EH (cell line): ENCODE data around the gene LTN1.

Source experiments
- DNase-seq: peaks from one replicate; pipeline ENCODE4 v3.0.0-alpha.2; 2015; ENCODE audit warnings: low read depth

LTN1 gene

DNA sequence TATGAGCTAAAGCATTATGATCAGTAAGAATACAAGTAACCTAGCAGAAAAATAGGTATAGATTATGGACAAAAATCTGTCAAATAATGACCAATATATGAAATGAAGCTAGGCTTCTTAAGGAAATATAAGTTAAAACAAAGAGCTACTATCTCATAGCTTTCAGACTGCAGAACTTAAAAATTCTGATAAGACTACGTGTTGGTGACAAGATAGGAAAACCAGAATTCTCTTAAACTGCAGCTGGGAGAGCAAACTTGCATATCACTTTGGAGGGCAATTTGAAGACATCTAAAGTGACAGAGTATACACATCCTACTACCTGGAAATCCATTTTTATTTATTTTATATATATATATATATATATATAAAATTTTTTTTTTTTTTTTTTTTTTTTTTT is 65.5 kb downstream of the LTN1 start:
- no peak for DNase-seq

DNA sequence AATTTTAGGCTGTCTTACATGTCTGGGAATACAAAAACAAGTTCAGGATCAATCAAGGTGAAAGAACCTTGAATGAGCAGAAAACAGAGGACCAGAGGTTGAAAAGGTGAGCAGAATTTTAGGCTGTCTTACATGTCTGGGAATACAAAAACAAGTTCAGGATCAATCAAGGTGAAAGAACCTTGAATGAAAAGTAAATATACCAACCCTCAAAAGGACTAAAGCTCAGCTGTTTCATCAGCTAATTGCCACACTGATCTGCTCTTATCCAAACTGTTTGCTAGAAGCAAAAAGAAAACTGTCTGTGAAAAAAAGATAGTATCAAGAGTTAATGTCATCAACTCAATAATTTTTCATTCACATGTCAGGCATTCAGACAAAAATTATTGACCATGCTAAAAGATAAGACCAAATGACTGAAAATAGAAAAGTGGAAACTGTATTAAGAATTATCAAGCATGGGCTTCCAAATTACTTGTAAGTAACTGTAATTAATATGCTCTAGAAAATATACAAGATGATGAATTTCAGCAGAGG is 69.2 kb downstream of the LTN1 start:
- DNase-seq: no peak

DNA sequence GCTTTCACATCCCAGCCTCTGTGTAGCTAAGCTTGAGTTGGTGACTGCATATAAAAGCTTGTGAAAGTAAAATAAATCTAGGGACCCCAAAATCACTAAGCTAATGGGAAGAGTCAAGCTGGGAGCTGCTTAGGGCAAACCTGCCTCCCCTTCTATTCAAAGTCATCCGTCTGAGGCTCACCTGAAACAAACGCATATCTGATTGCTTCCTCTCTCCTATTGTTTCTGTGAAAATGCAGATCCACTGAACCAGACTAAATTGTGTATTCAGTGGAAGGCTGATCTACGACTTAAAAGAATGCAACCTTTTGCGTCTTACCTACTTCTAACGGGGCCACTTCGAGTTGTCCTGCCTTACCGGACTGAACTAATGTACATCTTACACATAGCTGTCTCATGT is 70.3 kb downstream of the LTN1 start:
- DNase-seq: no peak

DNA sequence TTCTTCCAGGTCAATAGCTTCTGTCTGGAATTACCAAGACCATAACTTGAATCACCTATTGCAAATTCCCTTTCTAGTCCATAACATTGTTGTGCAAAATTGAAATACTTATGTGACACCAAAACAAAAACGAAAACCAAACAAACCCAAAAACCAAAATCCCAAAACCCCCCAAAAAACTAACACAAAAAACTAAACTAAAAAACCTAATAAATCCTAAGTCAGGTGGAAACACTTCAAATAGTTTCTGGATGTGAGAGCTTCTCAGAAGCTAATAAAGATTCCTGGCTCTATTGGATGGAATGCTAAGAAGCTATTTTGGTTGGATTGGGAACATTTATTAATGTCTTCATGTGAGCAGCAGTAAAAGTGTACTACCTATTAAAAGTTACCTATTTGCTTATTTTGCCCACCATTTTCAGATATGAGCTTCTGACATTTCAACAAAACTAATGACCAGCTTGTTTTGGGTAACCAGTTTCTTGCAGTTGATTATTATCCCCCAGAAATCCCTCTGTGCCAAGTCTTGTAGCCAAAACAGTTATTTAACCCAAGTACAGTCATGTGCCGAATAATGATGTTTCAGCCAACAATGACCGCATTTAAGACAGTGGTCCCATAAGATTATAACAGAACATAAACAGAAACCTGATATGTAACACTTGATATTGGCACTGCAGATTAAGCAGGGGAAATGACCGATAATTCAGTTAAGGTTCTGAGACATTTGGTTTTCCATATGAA is 76.4 kb downstream of the LTN1 start:
- DNase-seq: no peak

DNA sequence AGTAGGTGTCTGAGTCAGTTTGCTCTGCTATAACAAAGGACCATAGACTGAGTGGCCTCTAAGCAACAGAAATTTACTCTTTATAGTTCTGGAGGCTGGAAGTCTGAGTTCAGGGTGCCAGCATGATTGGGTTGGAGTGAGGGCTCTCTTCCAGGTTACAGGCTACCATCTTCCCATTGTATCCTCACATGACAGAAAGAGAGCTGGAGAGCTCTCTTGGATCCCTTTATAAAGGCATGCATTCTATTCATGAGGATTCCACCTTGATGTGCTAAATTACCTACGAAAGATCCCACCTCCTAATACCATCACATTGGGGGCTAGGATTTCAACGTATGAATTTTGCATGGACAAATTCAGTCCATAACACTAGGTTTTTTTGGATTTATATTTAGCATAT is 79.6 kb downstream of the LTN1 start:
- DNase-seq: no peak

DNA sequence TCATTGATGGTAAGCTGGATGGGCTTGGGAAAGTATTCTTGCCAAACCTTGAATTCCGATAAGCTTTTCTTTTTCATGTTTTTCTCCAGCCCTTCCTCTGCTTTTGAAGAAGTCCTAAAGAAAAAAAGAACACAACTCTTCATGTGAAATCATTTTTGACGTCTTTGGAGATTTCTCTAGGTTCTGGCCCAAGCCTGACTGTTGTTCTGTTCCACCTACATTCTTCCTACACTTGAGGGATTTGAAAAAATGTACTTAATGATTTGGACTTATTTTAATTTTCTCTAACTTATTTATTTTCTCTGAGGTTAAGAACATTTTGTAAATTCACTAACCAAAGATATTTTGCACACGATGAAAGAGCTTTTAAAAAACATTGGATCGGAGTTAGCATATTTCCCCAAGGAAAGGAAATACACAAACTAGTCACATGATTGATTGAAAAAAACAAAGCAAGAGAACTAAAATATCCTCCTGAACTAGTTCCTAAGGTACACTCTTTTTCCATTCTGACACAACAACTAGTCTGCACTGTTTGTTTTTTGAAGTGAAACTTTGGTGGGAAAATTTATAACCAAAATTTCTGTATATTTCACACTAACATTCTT is 82.3 kb downstream of the LTN1 start:
- no peak for DNase-seq

DNA sequence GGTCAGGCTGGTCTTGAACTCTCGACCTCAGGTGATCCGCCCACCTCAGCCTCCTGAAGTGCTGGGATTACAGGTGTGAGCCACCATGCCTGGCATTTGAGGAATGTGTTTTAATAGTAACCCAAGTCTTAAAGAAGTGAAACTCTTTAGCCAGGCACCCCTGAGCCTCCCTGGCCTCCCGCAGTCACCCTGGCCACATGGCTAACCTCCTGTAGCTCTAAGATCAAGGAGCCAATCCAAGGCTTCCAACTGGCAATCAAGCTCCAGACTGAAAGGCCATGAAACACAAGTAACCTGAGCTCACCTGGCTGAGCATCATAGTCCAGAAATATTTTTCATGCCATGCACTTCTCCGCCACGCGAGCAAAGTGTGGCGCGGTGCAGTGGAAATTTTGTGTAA is 84.3 kb downstream of the LTN1 start:
- DNase-seq: no peak

DNA sequence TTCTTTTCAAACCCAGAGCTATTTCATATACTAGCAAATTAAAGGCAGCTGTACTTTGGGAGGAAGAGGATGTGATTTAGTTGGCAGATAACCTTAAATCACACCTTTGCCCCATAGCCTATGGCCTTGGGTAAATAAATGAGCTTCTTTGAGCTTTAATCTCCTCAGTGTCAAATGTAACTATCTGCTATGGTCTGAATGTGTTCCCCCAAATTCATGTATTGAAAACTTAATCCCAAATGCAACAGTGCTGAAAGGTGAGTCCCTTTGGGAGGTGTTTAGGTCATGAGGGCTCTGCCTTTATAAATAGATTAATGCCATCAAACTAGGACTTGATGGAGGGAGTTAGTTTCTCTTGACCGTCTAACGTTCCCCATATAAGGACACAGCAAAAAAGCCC is 85.8 kb downstream of the LTN1 start:
- no peak for DNase-seq

DNA sequence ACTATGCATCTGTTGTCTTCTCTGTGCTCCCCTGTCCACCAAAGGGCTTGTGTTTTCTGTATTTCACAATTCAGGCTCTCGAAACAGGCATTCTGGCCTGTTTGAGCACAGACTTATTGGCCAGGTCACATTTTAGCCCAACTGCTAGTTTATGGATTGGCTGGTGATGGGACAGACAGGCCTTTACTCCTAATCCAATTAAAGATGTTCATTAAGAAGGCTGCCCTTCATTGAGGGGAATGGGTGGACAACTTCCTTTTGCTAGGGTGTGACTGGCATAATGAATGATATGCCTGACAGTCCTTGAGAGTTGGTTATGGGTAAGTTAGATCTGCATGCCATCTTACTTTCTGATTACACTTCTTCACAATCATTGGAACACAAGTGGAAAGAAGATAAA is 86.4 kb downstream of the LTN1 start:
- DNase-seq: no peak

DNA sequence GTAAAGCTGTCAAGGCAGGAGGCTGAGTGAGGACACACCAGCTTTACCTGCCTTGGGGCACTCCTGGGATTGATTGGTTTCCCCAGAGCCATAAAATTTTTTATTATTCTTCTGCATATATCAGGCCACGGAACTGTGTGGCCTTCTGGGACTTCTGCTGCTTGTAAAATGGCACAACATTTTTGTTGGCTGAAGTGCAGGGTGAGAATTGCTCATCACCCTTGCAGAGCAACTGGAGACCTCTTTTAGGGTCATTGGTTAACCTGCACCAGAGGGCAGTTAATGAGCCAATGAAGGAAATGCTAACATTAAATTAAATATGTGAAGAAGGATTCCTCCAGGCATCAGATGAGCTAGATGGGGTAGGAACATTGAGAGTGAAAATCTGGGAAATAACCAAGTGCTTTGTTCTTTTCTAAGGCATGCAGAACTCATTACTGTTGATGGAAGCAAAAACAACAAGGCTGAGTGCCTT is 87.7 kb downstream of the LTN1 start:
- peak; percentile 38 for DNase-seq

DNA sequence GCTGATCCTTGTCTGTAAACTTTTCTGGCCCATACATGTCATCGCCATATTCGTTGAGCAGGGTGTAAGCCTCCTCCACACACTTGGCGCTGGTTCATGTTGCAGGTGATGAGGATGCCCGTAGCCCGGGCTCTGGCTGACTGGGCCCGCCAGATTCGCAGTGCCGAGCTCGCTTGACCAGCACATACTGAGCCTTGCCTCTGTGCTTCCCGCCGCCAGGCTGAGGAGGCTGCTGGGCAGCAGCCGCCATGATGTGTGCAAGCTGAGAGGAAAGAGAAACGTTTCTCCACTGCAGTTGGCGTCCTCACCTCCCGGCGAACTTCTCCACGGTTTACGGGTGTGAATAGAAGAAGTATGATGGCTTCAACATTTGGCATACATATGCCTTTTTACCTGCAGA is 89.2 kb downstream of the LTN1 start:
- DNase-seq: no peak

DNA sequence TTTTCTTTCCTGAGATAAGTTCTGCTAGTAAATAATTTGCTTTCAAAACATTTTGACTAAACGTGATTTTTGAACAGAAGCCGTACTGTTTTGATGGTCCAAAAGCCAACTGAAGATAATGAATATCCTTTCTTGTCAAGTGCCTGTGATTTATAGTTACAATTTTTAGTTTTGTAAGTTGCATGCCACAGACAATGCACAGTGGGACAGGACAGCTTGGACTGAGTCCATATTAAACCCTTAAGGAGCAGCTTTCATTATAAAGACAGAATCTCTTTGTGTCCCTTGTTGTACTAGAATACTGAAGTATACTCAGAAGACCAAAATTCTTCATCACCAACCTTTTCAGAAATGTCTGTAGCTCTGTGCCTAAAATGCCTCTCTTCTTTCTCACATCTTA is 92.2 kb downstream of the LTN1 start:
- DNase-seq: no peak

DNA sequence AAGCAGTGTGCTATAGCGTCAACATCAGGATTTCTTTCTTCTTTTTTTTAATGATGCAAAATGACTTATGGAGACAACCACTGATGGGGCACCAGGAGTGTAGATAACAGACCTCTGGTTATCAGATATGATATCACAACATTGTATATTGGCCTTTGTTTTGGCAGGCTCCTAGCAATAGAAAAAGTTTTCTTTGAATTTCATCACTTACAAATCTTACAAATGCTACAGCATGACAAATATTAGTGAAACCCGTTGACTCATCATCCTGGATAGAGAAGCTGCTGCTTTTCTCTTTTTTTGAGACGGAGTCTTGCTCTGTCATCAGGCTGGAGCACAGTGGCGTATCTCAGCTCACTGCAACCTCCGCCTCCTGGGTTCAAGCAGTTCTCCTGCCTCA is 92.9 kb downstream of the LTN1 start:
- DNase-seq: peak; percentile 49

DNA sequence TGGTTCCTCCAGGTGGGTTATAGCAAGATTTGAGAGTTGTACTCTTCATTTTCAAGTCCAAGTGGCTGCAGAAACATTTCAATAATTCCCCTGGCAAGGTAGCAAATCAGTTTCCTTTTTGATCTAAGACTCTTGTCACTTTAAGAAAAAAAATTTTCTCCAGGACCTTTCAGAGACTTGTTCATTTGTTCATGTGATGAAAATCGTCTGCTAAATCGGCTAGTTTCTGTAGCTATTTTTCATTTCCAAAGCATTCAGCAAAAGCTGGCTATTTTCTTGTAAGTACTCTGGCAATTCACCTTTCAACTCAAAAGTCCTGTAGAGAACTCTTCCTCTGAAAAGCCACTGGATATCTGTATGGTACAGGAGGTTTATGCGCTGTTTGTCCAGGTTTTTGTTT is 93.5 kb downstream of the LTN1 start:
- no peak for DNase-seq

DNA sequence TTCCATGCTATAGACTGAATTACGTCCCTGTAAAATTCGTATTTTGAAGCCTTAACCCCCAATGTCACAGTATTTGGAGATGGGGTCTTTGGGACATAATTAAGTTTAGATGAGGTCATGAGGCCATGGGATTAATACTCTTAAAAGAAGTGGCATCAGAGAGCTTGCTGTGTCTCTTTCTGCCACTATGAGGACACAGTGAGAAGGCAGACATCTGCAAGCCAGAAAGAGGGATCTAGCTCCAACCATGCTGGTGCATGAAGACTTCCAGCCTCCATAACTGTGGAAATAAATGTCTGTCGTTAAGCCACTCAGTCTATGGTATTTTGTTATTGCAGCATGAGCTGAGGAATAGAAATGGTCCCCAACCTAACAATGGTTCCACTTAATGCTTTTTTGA is 99.0 kb downstream of the LTN1 start:
- no peak for DNase-seq

DNA sequence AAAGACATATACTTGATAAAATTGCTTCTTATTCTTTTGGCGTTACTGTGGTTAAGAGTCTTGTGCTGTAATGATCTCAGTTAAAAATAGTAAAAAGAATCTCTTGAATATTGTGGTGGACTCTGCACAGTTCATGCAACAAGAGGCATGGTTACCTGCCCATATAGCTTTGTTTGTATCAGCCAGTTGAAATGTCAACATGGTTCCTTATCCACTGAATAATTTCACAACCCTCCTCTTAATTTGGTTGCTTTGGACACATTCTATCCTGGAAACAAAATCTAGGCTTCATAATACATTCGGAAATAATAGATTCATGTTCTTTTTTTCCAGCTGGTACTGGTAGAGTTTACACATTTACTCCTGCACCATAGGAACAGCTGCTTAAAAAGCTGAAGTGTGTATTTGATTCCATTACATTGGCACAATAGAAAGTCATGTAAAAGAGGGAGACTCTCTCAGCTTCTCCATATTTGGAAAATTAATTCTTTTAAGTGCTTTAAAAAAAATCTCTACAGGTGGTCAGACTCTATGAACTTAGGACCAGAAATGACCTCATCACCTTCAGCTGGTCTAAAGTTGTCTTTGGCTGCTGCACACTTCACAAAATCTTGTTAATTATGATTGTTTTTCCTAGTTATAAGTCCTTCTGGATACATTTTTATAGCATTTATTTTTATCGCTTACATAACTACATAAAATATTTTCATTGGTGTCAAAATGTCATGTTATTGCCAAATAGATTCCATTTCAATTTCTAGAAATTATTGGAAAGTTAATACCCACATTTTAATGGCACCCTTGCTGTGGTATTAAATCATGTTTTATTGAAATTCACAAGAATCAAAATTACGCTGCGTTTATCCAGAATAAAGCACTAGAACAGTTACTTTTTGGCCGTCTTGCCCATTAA is 100.2 kb downstream of the LTN1 start:
- DNase-seq: no peak

DNA sequence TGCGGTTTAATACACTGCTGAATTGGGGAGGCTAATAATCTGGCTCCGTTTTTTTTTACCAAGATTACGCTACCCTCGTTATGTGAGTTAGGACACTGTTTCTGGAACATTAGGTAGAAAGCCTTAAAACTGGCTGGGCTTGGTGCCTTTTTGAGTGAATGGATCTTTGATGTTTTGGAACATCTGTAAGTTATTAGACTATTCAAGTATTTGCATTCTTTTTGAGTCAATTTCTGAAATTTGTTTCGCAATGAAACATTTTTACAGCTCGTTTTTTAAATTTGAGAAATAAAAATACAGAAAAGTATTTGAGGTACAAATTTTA is 106.9 kb downstream of the LTN1 start:
- peak; percentile 54 for DNase-seq

DNA sequence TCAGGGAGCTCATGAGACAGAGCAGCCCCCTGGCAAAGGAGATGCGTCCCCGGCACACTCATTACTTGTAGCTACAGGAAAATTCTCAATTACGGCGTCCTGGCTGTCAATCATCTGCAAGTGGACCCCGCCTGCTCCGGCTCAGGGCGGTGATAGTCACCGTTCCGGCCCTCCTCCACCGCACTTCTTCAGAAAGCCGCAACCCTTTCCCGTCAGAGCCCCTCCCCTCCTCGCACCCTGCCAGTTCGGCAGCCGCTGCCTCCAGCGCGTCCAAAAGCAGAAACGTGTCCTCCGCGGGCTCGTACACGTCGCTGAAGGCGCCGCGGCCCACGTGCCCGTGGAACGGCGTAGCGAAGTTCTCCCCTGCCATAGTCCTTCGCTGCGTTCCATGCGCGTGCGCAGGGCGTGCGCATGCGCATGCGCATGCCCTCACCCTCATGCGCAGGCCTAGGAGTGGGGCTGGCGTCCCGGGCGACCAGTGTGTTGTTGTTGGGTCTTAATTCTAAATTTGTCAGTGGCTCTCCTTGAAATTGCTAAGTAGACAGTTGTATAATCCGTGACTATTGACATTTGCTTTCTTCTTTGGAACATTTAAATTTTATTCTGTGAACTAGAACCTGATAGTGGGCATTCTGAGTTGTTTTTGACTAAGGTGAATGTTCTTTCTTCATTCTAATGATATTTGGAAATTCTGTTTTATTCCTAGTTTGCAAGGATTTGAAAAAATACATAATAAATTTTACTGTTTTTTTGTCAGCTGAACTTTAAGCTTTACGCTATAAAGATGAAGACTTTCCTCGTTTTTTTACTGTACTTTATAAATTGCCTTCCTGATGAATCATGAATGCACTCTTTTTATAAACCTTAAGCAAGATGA is 107.5 kb downstream of the LTN1 start:
- DNase-seq: peak; percentile 94

DNA sequence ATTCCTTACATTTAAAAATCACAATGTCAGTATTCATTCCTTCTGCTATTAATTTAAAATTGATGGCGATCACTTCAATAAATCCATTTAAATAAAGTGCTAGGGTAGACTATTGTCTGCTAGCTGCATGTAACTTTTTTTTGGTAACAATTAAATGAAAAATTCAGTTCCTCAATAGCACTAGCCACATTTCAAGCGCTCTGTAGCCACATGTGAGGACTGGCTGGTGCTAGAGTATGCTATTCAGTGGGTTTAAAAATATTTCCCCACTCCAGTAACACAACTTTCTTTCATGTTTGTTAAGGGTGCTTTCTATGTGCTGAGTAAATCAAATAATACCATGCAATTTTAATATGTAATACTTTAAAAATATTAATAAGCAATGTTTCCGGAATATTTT is 108.2 kb downstream of the LTN1 start:
- DNase-seq: peak; percentile 37

DNA sequence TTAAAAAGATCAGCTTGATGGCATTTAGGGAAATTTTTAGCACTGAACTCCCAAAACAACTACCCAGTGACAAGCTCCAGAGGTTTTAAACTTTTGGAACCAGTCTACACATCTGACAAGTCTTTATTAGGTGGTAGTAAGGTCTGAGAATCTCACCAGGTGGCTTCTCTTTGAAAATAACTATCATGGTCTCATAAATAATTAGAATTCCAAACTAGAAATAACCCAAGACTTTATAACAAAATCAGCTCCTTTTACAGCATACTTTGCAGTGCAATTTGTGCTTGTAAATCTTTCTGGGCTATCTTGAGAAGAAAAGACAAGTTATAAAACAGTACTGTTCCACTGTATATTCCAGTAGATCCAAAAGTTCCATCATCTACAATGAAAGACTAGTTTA is 108.7 kb downstream of the LTN1 start:
- peak; percentile 41 for DNase-seq

DNA sequence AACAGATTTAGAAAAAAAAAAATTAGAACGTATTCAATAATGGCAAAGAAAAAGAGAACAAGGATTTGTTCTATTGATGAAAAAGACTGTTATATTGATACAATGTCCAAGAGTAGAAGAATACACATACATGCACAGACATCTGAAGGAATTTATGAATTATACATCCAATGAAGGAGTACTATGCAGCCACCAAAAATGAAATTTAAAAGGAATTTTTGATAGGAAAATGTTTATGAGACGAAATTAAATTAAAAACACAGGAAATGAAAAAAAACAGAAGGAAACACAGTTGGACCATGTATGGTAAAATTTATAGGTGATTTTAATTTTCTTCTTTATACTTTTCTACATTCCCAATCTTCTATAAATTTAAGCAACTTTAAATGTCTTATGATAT is 110.3 kb downstream of the LTN1 start:
- DNase-seq: no peak
